Caco-2 (cell line): ENCODE results near the gene SLC4A5. TPM values are rescaled to one million over a fixed set of nuclear protein-coding genes. Genes with fewer than 3 reads are reported as not detected.

ENCODE experiments used
- BruUV-seq: library from RNA; stranded (reverse); fragments of 400-500 nt; replicated peaks from 2 replicates; lab custom pipeline; 2021; lab: Mats Ljungman, UMichigan
- CTCF ChIA-PET: fragments of 300-600 bp; sonication (Branson Sonifier 250); formaldehyde crosslinking; loops from one replicate; lab custom pipeline; 2022; ENCODE audit warnings: antibody characterized with exemption; lab: Charles Lee
- POLR2A ChIA-PET: fragments of 300-600 bp; sonication (Branson Sonifier 250); formaldehyde crosslinking; loops from one replicate; lab custom pipeline; 2022; ENCODE audit warnings: antibody characterized with exemption; lab: Charles Lee
- DNase-seq, 2 experiments: peaks; one replicate each; pipeline versions ENCODE4 v3.0.0 to v3.0.0-alpha.2; 2020 to 2022
- H3K27me3 ChIP-seq: replicated peaks from 2 replicates; pipeline ENCODE4 v1.6.0; 2011; ENCODE audit warnings: low read length; ENCODE audit not compliant: control insufficient read depth, insufficient read depth
- H3K36me3 ChIP-seq: 2 replicates; pipeline ENCODE4 v1.5.1; 2011; ENCODE audit warnings: low read length; ENCODE audit not compliant: control insufficient read depth, insufficient read depth
- H3K4me1 ChIP-seq: fragments of 250-450 bp; sonication (Bioruptor Pico); 2 replicates; pipeline ENCODE4 v1.5.1; 2020; ENCODE audit warnings: mild to moderate bottlenecking
- H3K4me3 ChIP-seq: 2 replicates; pipeline ENCODE4 v1.5.1; 2011; ENCODE audit warnings: low read depth, mild to moderate bottlenecking, control low read depth, low read length
- H3K9me3 ChIP-seq: fragments of 250-450 bp; sonication (Bioruptor Pico); 2 replicates; pipeline ENCODE4 v1.5.1; 2020; ENCODE audit warnings: mild to moderate bottlenecking, moderate library complexity
- H3K27ac Mint-ChIP-seq: one replicate; pipeline ENCODE4 v1.8.0; 2022; ENCODE audit warnings: mixed read lengths; ENCODE audit not compliant: unreplicated experiment
- H3K27me3 Mint-ChIP-seq: one replicate; pipeline ENCODE4 v1.8.0; 2022; ENCODE audit warnings: mixed read lengths; ENCODE audit not compliant: insufficient read depth, unreplicated experiment
- H3K36me3 Mint-ChIP-seq: one replicate; pipeline ENCODE4 v1.8.0; 2022; ENCODE audit warnings: mild to moderate bottlenecking, mixed read lengths; ENCODE audit not compliant: insufficient read depth, unreplicated experiment
- H3K4me1 Mint-ChIP-seq: one replicate; pipeline ENCODE4 v1.8.0; 2022; ENCODE audit warnings: low read depth, mixed read lengths; ENCODE audit not compliant: unreplicated experiment
- H3K4me3 Mint-ChIP-seq: one replicate; pipeline ENCODE4 v1.8.0; 2022; ENCODE audit warnings: mild to moderate bottlenecking, moderate library complexity, mixed read lengths; ENCODE audit not compliant: unreplicated experiment
- H3K9me3 Mint-ChIP-seq: one replicate; pipeline ENCODE4 v1.8.0; 2022; ENCODE audit warnings: mixed read lengths; ENCODE audit not compliant: unreplicated experiment
- CTCF ChIP-seq, 2 experiments: fragments of 200-600 bp in 1 of 2; IDR thresholded peaks; 1 replicate in 1 of 2; 2 replicates in 1 of 2; pipeline versions ENCODE4 v1.5.1 to v1.8.0; 2011 to 2022; ENCODE audit warnings: antibody characterized with exemption in 1 of 2, control low read depth in 1 of 2, inconsistent platforms in 1 of 2, low read depth in 1 of 2, low read length in 1 of 2, mild to moderate bottlenecking in 1 of 2, moderate library complexity in 1 of 2; ENCODE audit not compliant: insufficient read depth in 1 of 2, severe bottlenecking in 1 of 2, unreplicated experiment in 1 of 2
- intact Hi-C: fragments of 100-400 bp; cut with micrococcal nuclease; formaldehyde crosslinking; loops from one replicate; pipeline ENCODE4 v1.10.0; 2022; ENCODE audit not compliant: unreplicated experiment
- total RNA-seq: library from RNA; stranded (reverse); gene quantifications from 2 replicates; pipeline ENCODE4 v1.2.3, GENCODE V29; 2022

SLC4A5 gene
- total RNA-seq, 1 experiment from 2014 or later: 2.2 TPM

DNA sequence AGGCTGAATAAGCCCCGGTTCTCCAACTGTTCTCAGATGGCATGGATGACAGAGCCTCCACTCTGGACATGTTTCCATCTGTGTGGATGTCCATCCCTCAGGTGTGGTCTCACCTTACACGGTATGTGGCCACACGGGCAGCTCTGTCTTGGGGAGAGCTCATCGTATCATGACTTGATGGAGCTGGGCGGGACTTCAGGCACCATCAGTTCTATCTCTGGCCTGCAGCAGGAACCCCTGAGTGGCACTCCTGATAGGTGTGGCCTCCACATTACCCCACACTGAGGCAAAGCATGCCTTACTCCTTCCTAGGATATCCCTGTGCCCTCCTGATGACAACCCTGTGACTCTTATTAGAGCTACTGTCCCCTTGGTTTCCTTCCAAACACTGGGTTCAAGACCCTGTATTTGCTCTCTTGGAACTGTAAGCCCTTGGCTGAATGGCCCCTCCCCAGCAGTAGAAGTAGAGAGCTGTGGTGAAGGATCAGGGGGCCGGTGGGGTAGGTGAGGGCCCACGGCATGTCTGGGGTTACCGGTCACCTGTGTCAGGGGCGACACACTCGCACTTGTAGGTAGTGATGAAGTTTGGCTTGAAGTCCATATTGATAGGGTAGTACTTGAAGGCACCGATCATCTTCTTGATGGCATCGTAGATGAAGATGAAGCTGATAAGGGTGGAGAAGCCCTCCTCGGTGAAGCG, 96.6 kb downstream of the SLC4A5 start:
- Mint-ChIP-seq H3K9me3 (no peaks in the 10 kb centered on the region), H3K27me3 (no peaks in the 10 kb centered on the region), H3K4me1 (no peaks in the 10 kb centered on the region), H3K36me3 (no peaks in the 10 kb centered on the region), H3K4me3 (no peak overlapping the region), H3K27ac (no peak overlapping the region)
- DNase-seq: no peak
- H3K4me1 ChIP-seq: no peaks in the 10 kb centered on the region
- ChIA-PET POLR2A (no interaction called here), CTCF (interaction anchor here (0.6 to 1.1 kb wide), 3 partner anchors 10 to 89 kb away, joined by 3 to 6 read pairs (median 4); no protein-coding TSS in a partner anchor)
- no peaks in the 10 kb centered on the region for H3K27me3 ChIP-seq
- BruUV-seq: no TSS peak
- intact Hi-C loops: no loop called here
- no peaks in the 10 kb centered on the region; the same call in 1 of the 2 replicates for H3K36me3 ChIP-seq
- H3K9me3 ChIP-seq: no peaks in the 10 kb centered on the region
- no peak overlapping the region for H3K4me3 ChIP-seq
- TF ChIP-seq CTCF (IDR thresholded peaks at IDR 0.05; ENCODE audit: insufficient read depth in 1 of 2, low read depth in 1 of 2, low read length in 1 of 2, severe bottlenecking in 1 of 2, unreplicated experiment in 1 of 2): no peak

DNA sequence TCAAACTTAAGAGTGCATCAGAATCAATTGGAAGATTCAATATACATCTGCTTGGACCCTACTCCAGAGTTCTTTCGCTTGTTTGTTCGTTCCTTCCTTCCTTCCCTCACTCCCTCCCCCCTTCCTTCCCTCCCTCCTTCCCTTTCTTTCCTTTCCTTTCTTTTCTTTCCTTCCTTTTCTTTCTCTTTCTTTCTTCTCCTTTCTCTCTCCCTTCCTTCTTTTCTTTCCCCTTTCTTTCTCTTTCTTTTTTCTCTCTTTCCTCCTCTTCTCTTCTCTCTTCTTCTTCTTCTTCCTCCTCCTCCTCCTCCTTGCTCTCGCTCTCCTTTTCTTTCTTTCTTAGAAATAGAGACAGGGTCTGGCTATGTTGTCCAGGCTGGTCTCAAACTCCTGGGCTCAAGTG, 98.9 kb downstream of the SLC4A5 start:
- no peak overlapping the region for H3K4me3 Mint-ChIP-seq
- POLR2A ChIA-PET: no interaction called here
- intact Hi-C loops: no loop called here

More for the DNA sequence above, 98.9 kb downstream of the SLC4A5 start:
- Histone ChIP-seq H3K27me3 (no peaks in the 10 kb centered on the region), H3K9me3 (no peaks in the 10 kb centered on the region), H3K4me1 (no peaks in the 10 kb centered on the region), H3K36me3 (no peaks in the 10 kb centered on the region; the same call in 1 of the 2 replicates), H3K4me3 (no peak overlapping the region)
- no peak for DNase-seq
- H3K4me1 Mint-ChIP-seq: no peaks in the 10 kb centered on the region
- BruUV-seq: no TSS peak
- no peak for TF ChIP-seq CTCF (IDR thresholded peaks at IDR 0.05; ENCODE audit: insufficient read depth in 1 of 2, low read depth in 1 of 2, low read length in 1 of 2, severe bottlenecking in 1 of 2, unreplicated experiment in 1 of 2)
- CTCF ChIA-PET: no interaction called here
- no peak overlapping the region for H3K27ac Mint-ChIP-seq
- no peaks in the 10 kb centered on the region for H3K27me3 Mint-ChIP-seq
- no peaks in the 10 kb centered on the region for H3K9me3 Mint-ChIP-seq
- H3K36me3 Mint-ChIP-seq: no peaks in the 10 kb centered on the region
